ENCODE data around the gene DACT1. TPM values are rescaled to one million over a fixed set of nuclear protein-coding genes. Genes with fewer than 3 reads are reported as not detected.

Gene DACT1
- total and polyA plus RNA-seq, 2 donors from 2014 or later, result 2.1 to 18.6 TPM

- Histone ChIP-seq H3K36me3 (ENCODE audit: control insufficient read depth in 2 of 3, insufficient read depth in 3 of 3, low read length in 3 of 3) (no peaks in the 10 kb centered on the region), H3K27ac (ENCODE audit: low read depth in 2 of 2, low read length in 2 of 2) (no peak overlapping the region), H3K4me3 (ENCODE audit: low read length in 3 of 3) (no peak overlapping the region), H3K4me1 (ENCODE audit: control insufficient read depth in 2 of 3, insufficient read depth in 2 of 3, low read depth in 1 of 3, low read length in 3 of 3) (no peaks in the 10 kb centered on the region), H3K9me3 (ENCODE audit: control insufficient read depth in 2 of 3, insufficient read depth in 1 of 3, low read length in 3 of 3) (no peaks in the 10 kb centered on the region), H3K27me3 (ENCODE audit: control insufficient read depth, insufficient read depth, low read length) (no peaks in the 10 kb centered on the region), H3K9ac (ENCODE audit: low read length in 3 of 3) (no peak overlapping the region)
- DNase-seq (no peak), FAIRE-seq (no peak)
- TF ChIP-seq, protein P1, sequence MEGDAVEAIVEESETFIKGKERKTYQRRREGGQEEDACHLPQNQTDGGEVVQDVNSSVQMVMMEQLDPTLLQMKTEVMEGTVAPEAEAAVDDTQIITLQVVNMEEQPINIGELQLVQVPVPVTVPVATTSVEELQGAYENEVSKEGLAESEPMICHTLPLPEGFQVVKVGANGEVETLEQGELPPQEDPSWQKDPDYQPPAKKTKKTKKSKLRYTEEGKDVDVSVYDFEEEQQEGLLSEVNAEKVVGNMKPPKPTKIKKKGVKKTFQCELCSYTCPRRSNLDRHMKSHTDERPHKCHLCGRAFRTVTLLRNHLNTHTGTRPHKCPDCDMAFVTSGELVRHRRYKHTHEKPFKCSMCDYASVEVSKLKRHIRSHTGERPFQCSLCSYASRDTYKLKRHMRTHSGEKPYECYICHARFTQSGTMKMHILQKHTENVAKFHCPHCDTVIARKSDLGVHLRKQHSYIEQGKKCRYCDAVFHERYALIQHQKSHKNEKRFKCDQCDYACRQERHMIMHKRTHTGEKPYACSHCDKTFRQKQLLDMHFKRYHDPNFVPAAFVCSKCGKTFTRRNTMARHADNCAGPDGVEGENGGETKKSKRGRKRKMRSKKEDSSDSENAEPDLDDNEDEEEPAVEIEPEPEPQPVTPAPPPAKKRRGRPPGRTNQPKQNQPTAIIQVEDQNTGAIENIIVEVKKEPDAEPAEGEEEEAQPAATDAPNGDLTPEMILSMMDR (IDR thresholded peaks at IDR 0.05; ENCODE audit: borderline replicate concordance, extremely low read depth, insufficient read depth), result no peak
- intact Hi-C loops (cut with DNase I), result no loop called here
Observed at GRCh38 chr14:58599707-58600106, 38.1 kb upstream of the DACT1 start.

GRCh38 chr14:58605465-58605864 is 32.3 kb upstream of the DACT1 start:
- DNase-seq, result no peak
- H3K27ac ChIP-seq (ENCODE audit: low read depth in 2 of 2, low read length in 2 of 2), result no peak overlapping the region
- no peaks in the 10 kb centered on the region for H3K27me3 ChIP-seq (ENCODE audit: control insufficient read depth, insufficient read depth, low read length)
- TF ChIP-seq, protein P1 (IDR thresholded peaks at IDR 0.05; ENCODE audit: borderline replicate concordance, extremely low read depth, insufficient read depth), result no peak
- no peak overlapping the region for H3K9ac ChIP-seq (ENCODE audit: low read length in 3 of 3)
- H3K4me3 ChIP-seq (ENCODE audit: low read length in 3 of 3), result no peak overlapping the region
- H3K9me3 ChIP-seq (ENCODE audit: control insufficient read depth in 2 of 3, insufficient read depth in 1 of 3, low read length in 3 of 3), result no peaks in the 10 kb centered on the region
- H3K36me3 ChIP-seq (ENCODE audit: control insufficient read depth in 2 of 3, insufficient read depth in 3 of 3, low read length in 3 of 3), result no peaks in the 10 kb centered on the region
- intact Hi-C loops (cut with DNase I), result no loop called here
- no peak for FAIRE-seq
- no peaks in the 10 kb centered on the region for H3K4me1 ChIP-seq (ENCODE audit: control insufficient read depth in 2 of 3, insufficient read depth in 2 of 3, low read depth in 1 of 3, low read length in 3 of 3)

DNA sequence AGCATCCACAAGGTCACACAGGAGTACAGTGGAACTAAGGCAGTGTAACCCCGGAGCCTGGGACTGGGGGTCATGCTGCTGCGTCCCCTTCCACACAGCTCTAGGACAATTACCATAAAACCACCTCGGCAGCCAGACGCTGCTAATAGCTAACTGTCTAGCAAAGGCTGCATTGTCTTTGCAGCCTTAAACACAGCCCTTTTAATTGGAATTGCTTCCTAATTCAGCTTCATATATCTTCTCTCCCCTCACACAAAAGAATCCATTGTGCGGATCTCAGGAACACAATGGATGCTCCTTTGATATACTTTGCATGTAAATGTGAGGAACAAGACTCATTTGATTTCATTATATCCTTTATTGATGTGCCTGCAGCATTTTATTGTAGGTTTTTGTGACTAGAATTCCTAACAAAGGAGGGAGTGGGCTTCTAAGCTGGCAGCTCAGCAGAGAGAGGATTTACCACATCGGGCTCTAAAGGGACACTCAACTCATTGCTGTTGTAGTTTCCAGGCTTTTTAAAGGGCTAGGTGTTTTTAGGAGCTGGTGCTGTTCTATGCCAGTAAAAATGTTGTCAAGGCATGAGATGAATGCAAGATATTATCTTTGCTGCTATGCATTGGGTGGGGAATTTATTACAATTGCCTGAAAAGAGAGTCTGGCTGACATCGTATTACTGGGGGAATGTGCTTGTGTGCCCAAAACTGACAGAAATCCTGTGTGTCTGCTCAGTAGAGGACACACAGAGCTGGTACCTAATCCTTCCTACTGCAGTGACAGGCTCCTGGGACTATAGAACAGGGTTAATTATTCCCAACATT is 30.4 kb upstream of the DACT1 start:
- no peaks in the 10 kb centered on the region for H3K9me3 ChIP-seq (ENCODE audit: control insufficient read depth in 2 of 3, insufficient read depth in 1 of 3, low read length in 3 of 3)

More for the DNA sequence above, 30.4 kb upstream of the DACT1 start:
- H3K27ac ChIP-seq (ENCODE audit: low read depth in 2 of 2, low read length in 2 of 2), result no peak overlapping the region
- no peaks in the 10 kb centered on the region for H3K4me1 ChIP-seq (ENCODE audit: control insufficient read depth in 2 of 3, insufficient read depth in 2 of 3, low read depth in 1 of 3, low read length in 3 of 3)
- TF ChIP-seq, protein P1 (IDR thresholded peaks at IDR 0.05; ENCODE audit: borderline replicate concordance, extremely low read depth, insufficient read depth), result no peak
- no peaks in the 10 kb centered on the region for H3K36me3 ChIP-seq (ENCODE audit: control insufficient read depth in 2 of 3, insufficient read depth in 3 of 3, low read length in 3 of 3)
- FAIRE-seq (no peak), DNase-seq (no peak)
- H3K9ac ChIP-seq (ENCODE audit: low read length in 3 of 3), result no peak overlapping the region
- intact Hi-C loops (cut with DNase I), result no loop called here
- no peaks in the 10 kb centered on the region for H3K27me3 ChIP-seq (ENCODE audit: control insufficient read depth, insufficient read depth, low read length)
- H3K4me3 ChIP-seq (ENCODE audit: low read length in 3 of 3), result no peak overlapping the region

All from kidney (tissue), 14 donors.